CD4-positive, CD25-positive, alpha-beta regulatory T cell (primary cell): ENCODE results near the gene NELFE. TPM values are rescaled to one million over a fixed set of nuclear protein-coding genes. Genes with fewer than 3 reads are reported as not detected.
"Not testable (repeated sequence)": the region's sequence is repeated elsewhere in the genome, so short reads cannot be mapped to it uniquely, and the experiment has no call there.

Source experiments
- ATAC-seq, 2 donors: fragments of 150-1000 bp; cut with Tn5 transposase; one replicate each; pipeline ENCODE4 v1.10.0; 2021; ENCODE audit warnings: low read depth in 2 of 2, moderate number of reproducible peaks in 2 of 2, moderate library complexity in 1 of 2
- DNase-seq, 3 donors: peaks; one replicate each; pipeline versions ENCODE4 v3.0.0 to v3.0.0-alpha.2; 2012 to 2022; ENCODE audit warnings: mixed read lengths in 1 of 3
- H3K27ac ChIP-seq: one replicate; pipeline ENCODE4 v1.7.0; 2013; ENCODE audit warnings: mild to moderate bottlenecking, low read length; ENCODE audit not compliant: insufficient read depth, poor library complexity, severe bottlenecking
- H3K27me3 ChIP-seq: one replicate; pipeline ENCODE4 v1.7.0; 2013; ENCODE audit warnings: low read length; ENCODE audit not compliant: control insufficient read depth, insufficient read depth
- H3K36me3 ChIP-seq: one replicate; pipeline ENCODE4 v1.7.0; 2013; ENCODE audit warnings: mild to moderate bottlenecking, low read length, moderate library complexity; ENCODE audit not compliant: control insufficient read depth, insufficient read depth
- H3K4me1 ChIP-seq: 2 replicates; pipeline ENCODE4 v1.7.0; 2013; ENCODE audit warnings: mild to moderate bottlenecking, low read length; ENCODE audit not compliant: insufficient read depth, control insufficient read depth, poor library complexity, severe bottlenecking
- H3K4me3 ChIP-seq: one replicate; pipeline ENCODE4 v1.7.0; 2013; ENCODE audit warnings: low read depth, mild to moderate bottlenecking, low read length, moderate library complexity
- H3K9me3 ChIP-seq, 2 experiments: 1 replicate in 1 of 2; 2 replicates in 1 of 2; pipeline ENCODE4 v1.7.0; 2013; ENCODE audit warnings: low read length in 2 of 2, mild to moderate bottlenecking in 1 of 2, moderate library complexity in 1 of 2; ENCODE audit not compliant: control insufficient read depth in 2 of 2
- H3K27ac Mint-ChIP-seq, 3 donors: one replicate each; pipeline ENCODE4 v1.8.0; 2020 to 2022; ENCODE audit warnings: mild to moderate bottlenecking in 3 of 3, mixed read lengths in 3 of 3, moderate library complexity in 2 of 3
- H3K27me3 Mint-ChIP-seq: one replicate; pipeline ENCODE4 v1.8.0; 2022; ENCODE audit warnings: mild to moderate bottlenecking, mixed read lengths
- H3K36me3 Mint-ChIP-seq: one replicate; pipeline ENCODE4 v1.8.0; 2020; ENCODE audit warnings: mixed read lengths
- H3K4me1 Mint-ChIP-seq, 4 donors: one replicate each; pipeline ENCODE4 v1.8.0; 2020 to 2022; ENCODE audit warnings: mixed read lengths in 4 of 4, mild to moderate bottlenecking in 1 of 4
- H3K4me3 Mint-ChIP-seq, 4 donors: one replicate each; pipeline ENCODE4 v1.8.0; 2020 to 2022; ENCODE audit warnings: mild to moderate bottlenecking in 4 of 4, mixed read lengths in 4 of 4, moderate library complexity in 3 of 4
- H3K9me3 Mint-ChIP-seq, 7 donors: one replicate each; pipeline ENCODE4 v1.8.0; 2020 to 2022; ENCODE audit warnings: mixed read lengths in 7 of 7, mild to moderate bottlenecking in 3 of 7, moderate library complexity in 2 of 7
- polyA plus RNA-seq, 4 donors: library from polyadenylated mRNA; unstranded; fragments of 300-500 nt; fragmentation: Illumina TruSeq; gene quantifications; one replicate each; pipeline ENCODE4 v1.2.3, GENCODE V29; 2021
- total RNA-seq: library from RNA; stranded (reverse); gene quantifications from one replicate; pipeline ENCODE4 v1.2.3, GENCODE V29; 2022

The NELFE gene
- total and polyA plus RNA-seq, 5 donors from 2014 or later: 51.4 to 62.3 (median 58.9) TPM

- not testable (repeated sequence) for H3K27me3 ChIP-seq, H3K27ac ChIP-seq, DNase-seq, H3K4me1 ChIP-seq, H3K36me3 ChIP-seq, H3K4me3 Mint-ChIP-seq, ATAC-seq, H3K9me3 ChIP-seq, H3K4me1 Mint-ChIP-seq, H3K27ac Mint-ChIP-seq, H3K4me3 ChIP-seq, H3K9me3 Mint-ChIP-seq, H3K36me3 Mint-ChIP-seq, H3K27me3 Mint-ChIP-seq
These were observed 44.5 kb upstream of the NELFE start for GRCh38 chr6:32003301-32003700.

GRCh38 chr6:32002546-32003268 is 43.9 kb upstream of the NELFE start:
- not testable (repeated sequence) for H3K4me1 ChIP-seq, H3K27me3 ChIP-seq, H3K36me3 ChIP-seq, H3K4me1 Mint-ChIP-seq, H3K4me3 ChIP-seq, H3K4me3 Mint-ChIP-seq, H3K27ac Mint-ChIP-seq, DNase-seq, H3K27me3 Mint-ChIP-seq, H3K36me3 Mint-ChIP-seq, H3K9me3 ChIP-seq, H3K9me3 Mint-ChIP-seq, ATAC-seq, H3K27ac ChIP-seq

- ATAC-seq, H3K36me3 Mint-ChIP-seq, DNase-seq: not testable (repeated sequence)
These were observed 37.6 kb upstream of the NELFE start for GRCh38 chr6:31996385-31996784.

GRCh38 chr6:31994421-31994820 is 35.6 kb upstream of the NELFE start:
- not testable (repeated sequence) for H3K27ac Mint-ChIP-seq, H3K9me3 ChIP-seq, H3K9me3 Mint-ChIP-seq, DNase-seq, H3K27me3 Mint-ChIP-seq, ATAC-seq, H3K4me1 Mint-ChIP-seq, H3K4me1 ChIP-seq, H3K27ac ChIP-seq, H3K36me3 ChIP-seq, H3K4me3 ChIP-seq, H3K27me3 ChIP-seq, H3K36me3 Mint-ChIP-seq, H3K4me3 Mint-ChIP-seq

More at GRCh38 chr6:31996385-31996784, 37.6 kb upstream of the NELFE start:
- not testable (repeated sequence) for H3K36me3 ChIP-seq, H3K27ac Mint-ChIP-seq, H3K9me3 Mint-ChIP-seq, H3K27me3 Mint-ChIP-seq, H3K9me3 ChIP-seq, H3K27me3 ChIP-seq, H3K4me3 Mint-ChIP-seq, H3K4me1 ChIP-seq, H3K4me3 ChIP-seq, H3K4me1 Mint-ChIP-seq, H3K27ac ChIP-seq

GRCh38 chr6:31989363-31989762 is 30.6 kb upstream of the NELFE start:
- H3K27ac ChIP-seq, H3K36me3 Mint-ChIP-seq, ATAC-seq, H3K36me3 ChIP-seq, H3K4me3 Mint-ChIP-seq, DNase-seq, H3K9me3 Mint-ChIP-seq, H3K27me3 Mint-ChIP-seq, H3K27me3 ChIP-seq, H3K9me3 ChIP-seq, H3K4me1 Mint-ChIP-seq, H3K4me3 ChIP-seq, H3K27ac Mint-ChIP-seq, H3K4me1 ChIP-seq: not testable (repeated sequence)

- H3K36me3 ChIP-seq, H3K9me3 ChIP-seq, H3K27me3 ChIP-seq, H3K9me3 Mint-ChIP-seq, H3K27me3 Mint-ChIP-seq, H3K4me3 ChIP-seq, H3K27ac Mint-ChIP-seq, H3K36me3 Mint-ChIP-seq, DNase-seq, ATAC-seq, H3K4me3 Mint-ChIP-seq, H3K27ac ChIP-seq: not testable (repeated sequence)
- peaks cover 14% of the 10 kb centered on the region for H3K4me1 ChIP-seq
- H3K4me1 Mint-ChIP-seq: peaks cover 0 to 15% (median 4%) of the 10 kb centered on the region in 4 donors
These were observed 23.0 kb upstream of the NELFE start, which contains the start of gene C4A for GRCh38 chr6:31981744-31982143. TSS of gene C4A (plus strand) at chr6:31982057. CDS start at chr6:31982108, 51 bp downstream.

GRCh38 chr6:31980998-31981397 is 22.2 kb upstream of the NELFE start:
- H3K27ac ChIP-seq, H3K4me3 ChIP-seq, H3K27me3 Mint-ChIP-seq, ATAC-seq, H3K9me3 Mint-ChIP-seq, H3K36me3 ChIP-seq, H3K36me3 Mint-ChIP-seq, H3K27ac Mint-ChIP-seq, H3K9me3 ChIP-seq, H3K4me3 Mint-ChIP-seq, H3K27me3 ChIP-seq, DNase-seq: not testable (repeated sequence)
- H3K4me1 Mint-ChIP-seq: peaks cover 0 to 15% (median 4%) of the 10 kb centered on the region in 4 donors
- H3K4me1 ChIP-seq: peaks cover 14% of the 10 kb centered on the region

- H3K4me3 ChIP-seq, H3K27me3 Mint-ChIP-seq, H3K36me3 ChIP-seq, H3K36me3 Mint-ChIP-seq, DNase-seq, H3K27me3 ChIP-seq, H3K27ac ChIP-seq, H3K9me3 Mint-ChIP-seq, H3K9me3 ChIP-seq, H3K4me3 Mint-ChIP-seq, ATAC-seq: not testable (repeated sequence)
- H3K4me1 ChIP-seq: peaks cover 14% of the 10 kb centered on the region
- H3K4me1 Mint-ChIP-seq: peaks cover 0 to 15% (median 4%) of the 10 kb centered on the region in 4 donors
- peak overlapping the region in 2 of 3 donors; percentile 40 to 80 for H3K27ac Mint-ChIP-seq
These were observed 21.6 kb upstream of the NELFE start for GRCh38 chr6:31980195-31980876.
